Liver (tissue), 3 donors: ENCODE measurements around the gene PPP3CA.

Source experiments
- JUND ChIP-seq, 2 donors: IDR thresholded peaks; 2 replicates each; pipeline ENCODE4 v1.6.1; 2016; ENCODE audit warnings: antibody characterized with exemption in 2 of 2
- YY1 ChIP-seq: IDR thresholded peaks from 2 replicates; pipeline ENCODE4 v1.6.1; 2016; ENCODE audit warnings: antibody characterized with exemption, mild to moderate bottlenecking
- TF ChIP-seq, protein P1 (sequence below): fragments of 150-350 bp; IDR thresholded peaks from 2 replicates; pipeline ENCODE4 v1.5.1; 2017; ENCODE audit warnings: improper control_type of control experiment, low read depth, low read length; ENCODE audit not compliant: missing input control
- TF ChIP-seq, protein P2 (sequence below): IDR thresholded peaks from 2 replicates; pipeline ENCODE4 v1.6.1; 2016; ENCODE audit warnings: antibody characterized with exemption
- donor health status: healthy.
- donor health status: healthy.

DNA sequence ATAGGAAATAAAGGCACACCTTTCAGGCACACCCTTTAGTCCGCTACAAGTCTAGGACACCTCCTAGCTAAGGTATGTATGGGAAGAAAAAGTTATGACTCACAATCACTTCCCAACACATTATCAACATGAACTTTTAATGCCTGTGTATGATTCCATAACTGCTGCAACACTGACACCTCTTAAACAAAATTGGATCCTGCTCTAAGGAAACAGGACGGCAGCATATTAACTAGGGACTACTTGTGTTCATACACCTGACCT, 2.4 kb upstream of the PPP3CA start:
- TF ChIP-seq, protein P1, sequence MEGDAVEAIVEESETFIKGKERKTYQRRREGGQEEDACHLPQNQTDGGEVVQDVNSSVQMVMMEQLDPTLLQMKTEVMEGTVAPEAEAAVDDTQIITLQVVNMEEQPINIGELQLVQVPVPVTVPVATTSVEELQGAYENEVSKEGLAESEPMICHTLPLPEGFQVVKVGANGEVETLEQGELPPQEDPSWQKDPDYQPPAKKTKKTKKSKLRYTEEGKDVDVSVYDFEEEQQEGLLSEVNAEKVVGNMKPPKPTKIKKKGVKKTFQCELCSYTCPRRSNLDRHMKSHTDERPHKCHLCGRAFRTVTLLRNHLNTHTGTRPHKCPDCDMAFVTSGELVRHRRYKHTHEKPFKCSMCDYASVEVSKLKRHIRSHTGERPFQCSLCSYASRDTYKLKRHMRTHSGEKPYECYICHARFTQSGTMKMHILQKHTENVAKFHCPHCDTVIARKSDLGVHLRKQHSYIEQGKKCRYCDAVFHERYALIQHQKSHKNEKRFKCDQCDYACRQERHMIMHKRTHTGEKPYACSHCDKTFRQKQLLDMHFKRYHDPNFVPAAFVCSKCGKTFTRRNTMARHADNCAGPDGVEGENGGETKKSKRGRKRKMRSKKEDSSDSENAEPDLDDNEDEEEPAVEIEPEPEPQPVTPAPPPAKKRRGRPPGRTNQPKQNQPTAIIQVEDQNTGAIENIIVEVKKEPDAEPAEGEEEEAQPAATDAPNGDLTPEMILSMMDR: no peak
- TF ChIP-seq, protein P2, sequence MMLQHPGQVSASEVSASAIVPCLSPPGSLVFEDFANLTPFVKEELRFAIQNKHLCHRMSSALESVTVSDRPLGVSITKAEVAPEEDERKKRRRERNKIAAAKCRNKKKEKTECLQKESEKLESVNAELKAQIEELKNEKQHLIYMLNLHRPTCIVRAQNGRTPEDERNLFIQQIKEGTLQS: no peak
- TF ChIP-seq YY1 (no peak), JUND (IDR thresholded peaks at IDR 0.05) (no peak)
